HCT116 (cell line): ENCODE measurements around the gene TMA7. TPM values are rescaled to one million over a fixed set of nuclear protein-coding genes. Genes with fewer than 3 reads are reported as not detected.

ENCODE experiments used
- ATAC-seq: fragments of 200-7000 bp; cut with Tn5 transposase; 2 replicates; pipeline ENCODE4 v1.9.1; 2020; ENCODE audit warnings: mild to moderate bottlenecking, moderate library complexity
- BruUV-seq: library from RNA; stranded (reverse); fragments of 400-500 nt; replicated peaks from 2 replicates; lab custom pipeline; 2021; lab: Mats Ljungman, UMichigan
- CTCF ChIA-PET: fragments of 300-600 bp; sonication (Branson Sonifier 250); formaldehyde crosslinking; loops from one replicate; lab custom pipeline; 2021; ENCODE audit warnings: antibody characterized with exemption; lab: Charles Lee
- POLR2A ChIA-PET: fragments of 300-600, 350-600 bp; sonication (Branson Sonifier 250); formaldehyde crosslinking; loops from one replicate; lab custom pipeline; 2021; ENCODE audit warnings: antibody characterized with exemption; lab: Charles Lee
- RAD21 ChIA-PET, 2 experiments: fragments of 300-600 bp; sonication (Branson Sonifier 250); formaldehyde crosslinking; loops; one replicate each; lab custom pipeline; 2023; ENCODE audit warnings: low total read pairs in 2 of 2; ENCODE audit not compliant: uncharacterized antibody in 2 of 2, unreplicated experiment in 2 of 2, low non-redundant PET in 1 of 2; lab: Charles Lee
- DNase-seq: peaks from one replicate; pipeline ENCODE4 v3.0.0-alpha.2; 2010; ENCODE audit warnings: low read depth, low spot score
- H2AFZ ChIP-seq: fragments of 200-600 bp; shearing (Covaris generic), sonication (generic); 2 replicates; pipeline ENCODE4 v1.6.1; 2017; ENCODE audit warnings: low read depth, mixed run types, mixed read lengths, antibody characterized with exemption, low read length; ENCODE audit not compliant: poor library complexity, severe bottlenecking
- H3K27ac ChIP-seq: 2 replicates; pipeline ENCODE4 v1.5.1; 2012; ENCODE audit warnings: low read depth, low read length
- H3K27me3 ChIP-seq: fragments of 200-600 bp; sonication (generic); 2 replicates; pipeline ENCODE4 v1.6.1; 2016; ENCODE audit warnings: mixed run types, low read length, mixed read lengths; ENCODE audit not compliant: insufficient read depth
- H3K36me3 ChIP-seq, 2 experiments: fragments of 200-500 bp in 1 of 2; fragments of 200-600 bp in 1 of 2; sonication (Bioruptor generic) in 1 of 2; sonication (generic) in 1 of 2; 2 replicates each; pipeline versions ENCODE4 v1.5.1 to v1.6.1; 2014 to 2016; ENCODE audit warnings: low read length in 2 of 2, inconsistent platforms in 1 of 2, mixed read lengths in 1 of 2, mixed run types in 1 of 2; ENCODE audit not compliant: insufficient read depth in 2 of 2, control insufficient read depth in 1 of 2
- H3K4me1 ChIP-seq, 2 experiments: fragments of 200-600 bp in 1 of 2; sonication (generic) in 1 of 2; 2 replicates each; pipeline versions ENCODE4 v1.5.1 to v1.6.1; 2012 to 2017; ENCODE audit warnings: low read length in 2 of 2, inconsistent platforms in 1 of 2, mild to moderate bottlenecking in 1 of 2, mixed read lengths in 1 of 2, mixed run types in 1 of 2, moderate library complexity in 1 of 2; ENCODE audit not compliant: insufficient read depth in 2 of 2, control insufficient read depth in 1 of 2
- H3K4me2 ChIP-seq: fragments of 200-600 bp; sonication (generic); 2 replicates; pipeline ENCODE4 v1.6.1; 2017; ENCODE audit warnings: mixed run types, low read length, mixed read lengths
- H3K4me3 ChIP-seq, 2 experiments: fragments of 200-600 bp in 1 of 2; sonication (generic) in 1 of 2; replicated peaks in 1 of 2; 2 replicates each; pipeline ENCODE4 v1.5.1; 2011 to 2016; ENCODE audit warnings: low read length in 2 of 2, control low read depth in 1 of 2, low read depth in 1 of 2, mild to moderate bottlenecking in 1 of 2, mixed read lengths in 1 of 2, mixed run types in 1 of 2
- H3K79me2 ChIP-seq: fragments of 200-600 bp; sonication (generic); 2 replicates; pipeline ENCODE4 v1.6.1; 2017; ENCODE audit warnings: mild to moderate bottlenecking, mixed run types, low read length, moderate library complexity, mixed read lengths; ENCODE audit not compliant: insufficient read depth
- H3K9ac ChIP-seq: fragments of 200-600 bp; sonication (generic); 2 replicates; pipeline ENCODE4 v1.6.1; 2016; ENCODE audit warnings: low read length, mixed read lengths
- H3K9me2 ChIP-seq: fragments of 200-600 bp; sonication (generic), shearing (Covaris generic); 2 replicates; pipeline ENCODE4 v1.6.1; 2017; ENCODE audit warnings: mixed run types, mild to moderate bottlenecking, moderate library complexity; ENCODE audit not compliant: insufficient read depth
- H3K9me3 ChIP-seq, 2 experiments: fragments of 200-500 bp in 1 of 2; fragments of 200-600 bp in 1 of 2; sonication (Bioruptor generic) in 1 of 2; sonication (generic) in 1 of 2; 2 replicates each; pipeline ENCODE4 v1.6.1; 2014 to 2017; ENCODE audit warnings: low read length in 2 of 2, mixed read lengths in 2 of 2, inconsistent platforms in 1 of 2, low read depth in 1 of 2, mild to moderate bottlenecking in 1 of 2, mixed run types in 1 of 2, moderate library complexity in 1 of 2; ENCODE audit not compliant: control insufficient read depth in 1 of 2, insufficient read depth in 1 of 2
- H4K20me1 ChIP-seq: fragments of 200-600 bp; sonication (generic), shearing (Covaris generic); 2 replicates; pipeline ENCODE4 v1.6.1; 2017; ENCODE audit warnings: mixed run types, mild to moderate bottlenecking, moderate library complexity; ENCODE audit not compliant: insufficient read depth
- CBX3 ChIP-seq: IDR thresholded peaks from 2 replicates; pipeline ENCODE4 v1.6.1; 2012; ENCODE audit warnings: low read depth
- CEBPB ChIP-seq: IDR thresholded peaks from 2 replicates; pipeline ENCODE4 v1.6.1; 2012; ENCODE audit warnings: low read depth
- ELF1 ChIP-seq: IDR thresholded peaks from 2 replicates; pipeline ENCODE4 v1.6.1; 2012; ENCODE audit warnings: low read depth, borderline replicate concordance
- EZH2 ChIP-seq: fragments of 200-600 bp; sonication (generic); IDR thresholded peaks from 2 replicates; pipeline ENCODE4 v1.6.1; 2017; ENCODE audit warnings: antibody characterized with exemption, mixed run types
- JUND ChIP-seq: IDR thresholded peaks from 2 replicates; pipeline ENCODE4 v1.6.1; 2012
- MAX ChIP-seq: IDR thresholded peaks from 2 replicates; pipeline ENCODE4 v1.6.1; 2012
- POLR2A ChIP-seq: IDR thresholded peaks from 2 replicates; pipeline ENCODE4 v1.7.0; 2011; ENCODE audit warnings: borderline replicate concordance; ENCODE audit not compliant: insufficient read depth, insufficient read length; ENCODE audit errors: extremely low read depth
- POLR2AphosphoS5 ChIP-seq: IDR thresholded peaks from 2 replicates; pipeline ENCODE4 v1.6.1; 2011; ENCODE audit warnings: mild to moderate bottlenecking, low read depth, low read length, moderate library complexity
- SIN3A ChIP-seq: IDR thresholded peaks from 2 replicates; pipeline ENCODE4 v1.6.1; 2012; ENCODE audit warnings: low read depth
- SP1 ChIP-seq: IDR thresholded peaks from 2 replicates; pipeline ENCODE4 v1.6.1; 2012; ENCODE audit warnings: low read depth
- SRF ChIP-seq: IDR thresholded peaks from 2 replicates; pipeline ENCODE4 v1.6.1; 2012; ENCODE audit warnings: low read depth
- TCF7L2 ChIP-seq: IDR thresholded peaks from 2 replicates; pipeline ENCODE4 v1.7.0; 2011; ENCODE audit warnings: borderline replicate concordance, inconsistent platforms; ENCODE audit not compliant: insufficient read depth, insufficient read length; ENCODE audit errors: extremely low read depth
- ZBTB33 ChIP-seq: IDR thresholded peaks from 2 replicates; pipeline ENCODE4 v1.6.1; 2011; ENCODE audit warnings: mild to moderate bottlenecking, low read length, moderate library complexity; ENCODE audit not compliant: insufficient replicate concordance; ENCODE audit errors: extremely low read depth
- ZNF274 ChIP-seq: fragments of 200-500 bp; sonication (Bioruptor generic); IDR thresholded peaks from 2 replicates; pipeline ENCODE4 v1.6.1; 2014; ENCODE audit warnings: mild to moderate bottlenecking, low read depth, low read length, inconsistent platforms
- intact Hi-C: fragments of 100-400 bp; cut with micrococcal nuclease; formaldehyde crosslinking; loops from 2 replicates; pipeline ENCODE4 v1.10.0; 2022
- total RNA-seq: library from RNA; stranded (reverse); gene quantifications from one replicate; pipeline ENCODE4 v1.2.1, GENCODE V29; 2021; ENCODE audit not compliant: unreplicated experiment

TMA7 gene
- total RNA-seq, 1 experiment from 2014 or later, result 334 TPM

GRCh38 chr3:48413086-48413485, 27.0 kb upstream of the TMA7 start:
- H3K36me3 ChIP-seq, result peaks cover 0 to 3% of the 10 kb centered on the region in 2 experiments; a peak in 2 of 4 replicates
- POLR2A ChIA-PET, result no interaction called here
- H3K79me2 ChIP-seq, result no peaks in the 10 kb centered on the region
- BruUV-seq, result no TSS peak
- intact Hi-C loops, result no loop called here
- ATAC-seq, result no peak
- no peak overlapping the region for H3K9ac ChIP-seq
- RAD21 ChIA-PET, result no interaction called here
- no peak for DNase-seq
- H2AFZ ChIP-seq, result no peak overlapping the region
- no peaks in the 10 kb centered on the region for H4K20me1 ChIP-seq
- no peak for TF ChIP-seq CEBPB
- no peak for TF ChIP-seq POLR2A
- TF ChIP-seq JUND, result no peak
- TF ChIP-seq CBX3, result no peak
- TF ChIP-seq SIN3A, result no peak
- no peak for TF ChIP-seq SP1
- TF ChIP-seq POLR2AphosphoS5, result no peak
- no peak for TF ChIP-seq TCF7L2
- TF ChIP-seq EZH2, result no peak
- TF ChIP-seq ZNF274, result no peak
- no peak for TF ChIP-seq SRF
- no peak for TF ChIP-seq ELF1
- TF ChIP-seq ZBTB33, result no peak
- TF ChIP-seq MAX, result no peak
- H3K27ac ChIP-seq, result no peak overlapping the region
- no peaks in the 10 kb centered on the region for H3K27me3 ChIP-seq
- H3K4me1 ChIP-seq, result no peaks in the 10 kb centered on the region
- no peaks in the 10 kb centered on the region for H3K9me2 ChIP-seq
- CTCF ChIA-PET, result interaction anchor here (1.6 kb wide), 1 partner anchor 12 kb away, joined by 5 read pairs; no protein-coding TSS in a partner anchor
- H3K4me2 ChIP-seq, result no peak overlapping the region
- no peaks in the 10 kb centered on the region for H3K9me3 ChIP-seq
- no peak overlapping the region for H3K4me3 ChIP-seq
